Frontal cortex (tissue), 4 donors: ENCODE measurements around the gene MPZL2. TPM values are rescaled to one million over a fixed set of nuclear protein-coding genes. Genes with fewer than 3 reads are reported as not detected.

ENCODE experiments used
- DNase-seq, 2 donors: peaks; one replicate each; pipeline ENCODE4 v3.0.0; 2012; ENCODE audit warnings: low spot score in 2 of 2
- FAIRE-seq: peaks from 2 replicates; lab custom pipeline; 2012; peaks lifted over from hg19 to GRCh38; lab: Jason Lieb, UNC
- small RNA-seq: library from RNA; depleted of rRNA; stranded (forward); fragments of <200 nt; gene quantifications from one replicate; pipeline ENCODE3, GENCODE V24; 2014
- total RNA-seq: library from RNA; depleted of rRNA; stranded (reverse); fragments of >200 nt; gene quantifications from one replicate; pipeline ENCODE4 v1.2.3, GENCODE V29; 2014
- donor health status: control.
- donor health status: control.
- donor health status: control.

MPZL2 gene
- total RNA-seq, 1 donor from 2014 or later = 1.6 TPM

DNA sequence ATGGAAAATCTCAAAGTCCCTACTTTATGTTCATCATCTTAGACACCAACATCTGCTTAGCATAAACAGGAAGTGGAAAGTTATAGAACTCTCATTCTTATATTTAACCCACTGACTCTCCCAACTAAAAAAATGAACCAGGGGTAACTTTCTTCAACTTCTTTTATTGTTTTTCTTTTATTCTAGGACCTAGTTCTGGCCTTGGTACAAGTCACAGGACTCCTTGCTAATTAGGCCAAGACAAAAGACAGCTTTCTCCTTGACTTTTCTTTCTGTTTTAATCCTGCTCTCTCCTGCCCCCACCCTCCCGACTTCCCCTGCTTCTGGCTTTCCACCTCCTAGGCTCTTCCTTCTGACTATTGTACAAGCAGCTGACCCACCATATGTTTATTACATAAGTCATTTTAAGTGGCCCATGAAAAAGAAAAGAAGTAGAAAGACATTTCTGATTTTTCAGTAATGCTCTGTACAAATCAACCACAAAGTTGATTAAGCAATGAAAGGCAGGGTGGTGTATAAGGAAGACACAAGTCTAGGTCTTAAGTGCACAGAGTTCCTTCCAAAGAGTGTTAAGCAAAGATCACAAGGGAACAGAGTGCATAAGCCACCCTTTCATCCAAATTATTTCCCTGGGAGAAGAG, 57.6 kb downstream of the MPZL2 start:
- no peak for FAIRE-seq
- no peak for DNase-seq

- DNase-seq = no peak
- FAIRE-seq = no peak
Observed at GRCh38 chr11:118205606-118206378, 58.3 kb downstream of the MPZL2 start.

Small RNA genes within 50 kb of the gene (small RNA-seq; reads per million reads assigned to genes)
- not detected for gene HSPE1P18

Other genes with a start within 250 kb of the MPZL2 start
- not detected for gene TMPRSS4, start 187.2 kb downstream of the MPZL2 start, total RNA-seq
- gene SMIM35, start 177.3 kb downstream of the MPZL2 start, total RNA-seq = not detected
- 5.7 TPM for gene SCN4B, start 111.5 kb downstream of the MPZL2 start, total RNA-seq
- gene SCN2B, start 87.7 kb downstream of the MPZL2 start, total RNA-seq = 4.9 TPM
- gene JAML, start 39.3 kb downstream of the MPZL2 start, total RNA-seq = 0.82 TPM
- 2.4 TPM for gene MPZL3, start 11.9 kb downstream of the MPZL2 start, total RNA-seq
- gene CD3E, start 40.4 kb upstream of the MPZL2 start, total RNA-seq = not detected
- gene CD3D, start 78.4 kb upstream of the MPZL2 start, total RNA-seq = not detected
- gene CD3G, start 80.0 kb upstream of the MPZL2 start, total RNA-seq = not detected
- 58.3 TPM for gene UBE4A, start 95.3 kb upstream of the MPZL2 start, total RNA-seq
- gene ATP5MG, start 137.3 kb upstream of the MPZL2 start, total RNA-seq = 76.2 TPM
- gene KMT2A, start 172.2 kb upstream of the MPZL2 start, total RNA-seq = 35.9 TPM